CD4-positive, alpha-beta T cell (primary cell): ENCODE measurements around the gene PRR5L. TPM values are rescaled to one million over a fixed set of nuclear protein-coding genes. Genes with fewer than 3 reads are reported as not detected.

Source experiments
- ATAC-seq: fragments of 200-7000 bp; cut with Tn5 transposase; one replicate; pipeline ENCODE4 v1.10.0; 2022; ENCODE audit warnings: mild to moderate bottlenecking; ENCODE audit not compliant: poor library complexity
- CTCF ChIA-PET: fragments of 350-600 bp; sonication (Branson Sonifier 250); formaldehyde crosslinking; loops from one replicate; lab custom pipeline; 2021; ENCODE audit warnings: antibody characterized with exemption, inconsistent platforms; lab: Charles Lee
- POLR2A ChIA-PET: fragments of 350-600 bp; sonication (Branson Sonifier 250); formaldehyde crosslinking; loops from one replicate; lab custom pipeline; 2021; ENCODE audit warnings: antibody characterized with exemption, inconsistent platforms; lab: Charles Lee
- DNase-seq, 14 experiments: peaks; one replicate each; pipeline ENCODE4 v3.0.0-alpha.2; 2013 to 2020; ENCODE audit warnings: mixed read lengths in 2 of 14
- H3K27ac ChIP-seq, 2 donors: one replicate each; pipeline versions ENCODE4 v1.5.1 to v1.7.0; 2013; ENCODE audit warnings: low read length in 2 of 2, low read depth in 1 of 2, mild to moderate bottlenecking in 1 of 2
- H3K27me3 ChIP-seq, 2 experiments: 1 replicate in 1 of 2; 2 replicates in 1 of 2; pipeline versions ENCODE4 v1.6.1 to v1.7.0; 2013; ENCODE audit warnings: low read length in 2 of 2, control low read depth in 1 of 2, mild to moderate bottlenecking in 1 of 2, moderate library complexity in 1 of 2; ENCODE audit not compliant: insufficient read depth in 2 of 2, control insufficient read depth in 1 of 2
- H3K36me3 ChIP-seq: one replicate; pipeline ENCODE4 v1.6.1; 2013; ENCODE audit warnings: low read length, control low read depth; ENCODE audit not compliant: insufficient read depth
- H3K4me1 ChIP-seq: one replicate; pipeline ENCODE4 v1.6.1; 2013; ENCODE audit warnings: low read length, control low read depth; ENCODE audit not compliant: insufficient read depth
- H3K4me3 ChIP-seq: one replicate; pipeline ENCODE4 v1.5.1; 2013; ENCODE audit warnings: mild to moderate bottlenecking, low read length, moderate library complexity
- H3K9me3 ChIP-seq, 2 experiments: 1 replicate in 1 of 2; 2 replicates in 1 of 2; pipeline versions ENCODE4 v1.6.1 to v1.7.0; 2013; ENCODE audit warnings: low read length in 2 of 2, mild to moderate bottlenecking in 2 of 2, control low read depth in 1 of 2, moderate library complexity in 1 of 2; ENCODE audit not compliant: control insufficient read depth in 1 of 2, insufficient read depth in 1 of 2
- H3K27ac Mint-ChIP-seq: one replicate; pipeline ENCODE4 v1.8.0; 2020; ENCODE audit warnings: mixed read lengths
- H3K27me3 Mint-ChIP-seq: one replicate; pipeline ENCODE4 v1.8.0; 2021; ENCODE audit warnings: mixed read lengths
- H3K36me3 Mint-ChIP-seq: one replicate; pipeline ENCODE4 v1.8.0; 2021; ENCODE audit warnings: low read depth, mixed read lengths
- H3K4me1 Mint-ChIP-seq: one replicate; pipeline ENCODE4 v1.8.0; 2021; ENCODE audit warnings: low read depth, mixed read lengths
- H3K4me3 Mint-ChIP-seq: one replicate; pipeline ENCODE4 v1.8.0; 2020; ENCODE audit warnings: mild to moderate bottlenecking, mixed read lengths
- H3K9me3 Mint-ChIP-seq: one replicate; pipeline ENCODE4 v1.8.0; 2020; ENCODE audit warnings: mixed read lengths
- CTCF ChIP-seq: fragments of 200-600 bp; IDR thresholded peaks from one replicate; pipeline ENCODE4 v1.8.0; 2022; ENCODE audit warnings: antibody characterized with exemption, mild to moderate bottlenecking
- intact Hi-C, 2 experiments: fragments of 100-400 bp; cut with DNase I in 1 of 2; cut with micrococcal nuclease in 1 of 2; formaldehyde crosslinking; loops; one replicate each; pipeline versions ENCODE4 v1.15.1 to v1.9.0; 2023 to 2025; cut with DNase I, micrococcal nuclease
- total RNA-seq, 174 experiments: library from RNA in 2 of 174; stranded (reverse) in 2 of 174; gene quantifications; one replicate each; pipeline ENCODE4 v1.2.3 and lab custom pipeline; 2021 to 2026

PRR5L gene
- total RNA-seq, 2 experiments from 2014 or later, result 5.4 to 7.6 TPM

DNA sequence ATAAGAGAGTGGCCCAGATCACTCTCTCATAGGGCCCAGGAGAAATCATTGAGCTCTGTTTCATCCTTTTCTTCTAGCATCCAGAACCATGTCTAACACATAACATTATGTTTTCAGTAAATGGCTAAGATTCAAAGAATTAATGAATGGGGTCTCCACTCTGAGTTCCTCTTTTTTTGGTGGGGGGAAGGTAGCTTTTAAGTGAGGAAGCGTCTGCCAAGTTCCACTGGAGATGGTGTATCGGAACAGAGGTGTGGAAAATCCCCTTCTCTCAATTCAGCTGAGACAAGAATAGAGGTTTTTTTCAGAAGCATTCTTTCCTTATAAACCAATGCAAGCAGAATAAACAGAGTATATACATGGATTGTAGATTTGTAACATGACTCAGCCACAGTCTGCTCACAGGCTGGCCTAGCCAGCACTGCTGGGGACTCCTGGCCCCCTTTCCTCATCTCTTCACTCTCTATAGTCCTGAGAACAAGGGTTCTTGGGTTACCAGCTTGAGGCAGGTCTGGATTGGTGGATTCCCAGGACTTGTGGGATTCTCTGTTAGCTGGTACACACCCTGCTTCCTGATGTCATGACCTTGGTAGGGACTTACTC is 116.8 kb downstream of the PRR5L start:
- ATAC-seq, result no peak
- intact Hi-C loops, result no loop called here
- H3K27ac Mint-ChIP-seq, result peak overlapping the region; percentile 59
- H3K4me1 ChIP-seq, result peaks cover 56% of the 10 kb centered on the region
- H3K9me3 ChIP-seq, result no peaks in the 10 kb centered on the region
- H3K4me3 Mint-ChIP-seq, result no peak overlapping the region
- peaks cover 5% of the 10 kb centered on the region for H3K36me3 Mint-ChIP-seq
- no peaks in the 10 kb centered on the region for H3K27me3 Mint-ChIP-seq
- DNase-seq, result no peak
- no peak overlapping the region for H3K27ac ChIP-seq
- no peaks in the 10 kb centered on the region for H3K27me3 ChIP-seq
- no peaks in the 10 kb centered on the region for H3K9me3 Mint-ChIP-seq
- ChIA-PET CTCF (no interaction called here), POLR2A (interaction anchor here (0.6 to 1.9 kb wide), 3 partner anchors 8 to 113 kb away, joined by 3 to 6 read pairs (median 5); no protein-coding TSS in a partner anchor)
- no peak for TF ChIP-seq CTCF
- no peaks in the 10 kb centered on the region for H3K36me3 ChIP-seq
- no peak overlapping the region for H3K4me3 ChIP-seq
- H3K4me1 Mint-ChIP-seq, result peaks cover 61% of the 10 kb centered on the region

- intact Hi-C loops, result no loop called here
- Mint-ChIP-seq H3K36me3 (peaks cover 5% of the 10 kb centered on the region), H3K4me3 (no peak overlapping the region), H3K4me1 (peaks cover 41% of the 10 kb centered on the region), H3K27me3 (no peaks in the 10 kb centered on the region), H3K27ac (no peak overlapping the region), H3K9me3 (no peaks in the 10 kb centered on the region)
- TF ChIP-seq CTCF, result no peak
- ATAC-seq, result no peak
- no peaks in the 10 kb centered on the region for H3K27me3 ChIP-seq
- peaks cover 40% of the 10 kb centered on the region for H3K4me1 ChIP-seq
- H3K4me3 ChIP-seq, result no peak overlapping the region
- no peaks in the 10 kb centered on the region for H3K9me3 ChIP-seq
- H3K27ac ChIP-seq, result no peak overlapping the region
- no peaks in the 10 kb centered on the region for H3K36me3 ChIP-seq
- DNase-seq, result peak in 1 of 14 experiments; percentile 32
- CTCF ChIA-PET, result interaction anchor here (0.9 kb wide), 1 partner anchor 64 kb away, joined by 3 read pairs; no protein-coding TSS in a partner anchor
- POLR2A ChIA-PET, result no interaction called here
Observed at GRCh38 chr11:36417154-36417553, 121.1 kb downstream of the PRR5L start.

- Histone ChIP-seq H3K36me3 (no peaks in the 10 kb centered on the region), H3K27me3 (no peaks in the 10 kb centered on the region), H3K4me3 (no peak overlapping the region), H3K27ac (no peak overlapping the region), H3K4me1 (peaks cover 41% of the 10 kb centered on the region), H3K9me3 (no peaks in the 10 kb centered on the region)
- no peak for DNase-seq
- POLR2A ChIA-PET, result interaction anchor here (0.8 to 1.4 kb wide), 3 partner anchors 10 to 39 kb away, joined by 3 to 6 read pairs (median 4); no protein-coding TSS in a partner anchor
- intact Hi-C loops, result no loop called here
- ATAC-seq, result no peak
- H3K4me3 Mint-ChIP-seq, result no peak overlapping the region
- TF ChIP-seq CTCF, result no peak
- H3K36me3 Mint-ChIP-seq, result peaks cover 5% of the 10 kb centered on the region
- H3K4me1 Mint-ChIP-seq, result peaks cover 39% of the 10 kb centered on the region
- no peaks in the 10 kb centered on the region for H3K27me3 Mint-ChIP-seq
- CTCF ChIA-PET, result interaction anchor here (1.1 to 1.3 kb wide), 3 partner anchors 9 to 128 kb away, joined by 3 to 8 read pairs (median 5); no protein-coding TSS in a partner anchor
- no peak overlapping the region for H3K27ac Mint-ChIP-seq
- H3K9me3 Mint-ChIP-seq, result no peaks in the 10 kb centered on the region
Observed at GRCh38 chr11:36419791-36420424, 123.8 kb downstream of the PRR5L start.
